Activated B cell treated with CpG ODN at 0.5 μM for 24 hours (primary cell): ENCODE data around the gene PARL. TPM values are rescaled to one million over a fixed set of nuclear protein-coding genes. Genes with fewer than 3 reads are reported as not detected.

ENCODE experiments used
- ATAC-seq: fragments of 200-7000 bp; cut with Tn5 transposase; one replicate; pipeline ENCODE4 v1.10.0; 2021; ENCODE audit warnings: low read depth, mild to moderate bottlenecking, moderate library complexity
- CTCF ChIA-PET: fragments of 350-600 bp; sonication (Branson Sonifier 250); formaldehyde crosslinking; loops from one replicate; lab custom pipeline; 2021; ENCODE audit warnings: antibody characterized with exemption; lab: Charles Lee
- POLR2A ChIA-PET: fragments of 350-600 bp; sonication (Branson Sonifier 250); formaldehyde crosslinking; loops from one replicate; lab custom pipeline; 2021; ENCODE audit warnings: antibody characterized with exemption; lab: Charles Lee
- DNase-seq: peaks from one replicate; pipeline ENCODE4 v3.0.0; 2022
- H3K27ac Mint-ChIP-seq: one replicate; pipeline ENCODE4 v1.8.0; 2020; ENCODE audit warnings: mixed read lengths
- H3K27me3 Mint-ChIP-seq: one replicate; pipeline ENCODE4 v1.8.0; 2021; ENCODE audit warnings: mixed read lengths
- H3K36me3 Mint-ChIP-seq: one replicate; pipeline ENCODE4 v1.8.0; 2021; ENCODE audit warnings: low read depth, mixed read lengths
- H3K4me1 Mint-ChIP-seq: one replicate; pipeline ENCODE4 v1.8.0; 2021; ENCODE audit warnings: mixed read lengths
- H3K4me3 Mint-ChIP-seq: one replicate; pipeline ENCODE4 v1.8.0; 2020; ENCODE audit warnings: mild to moderate bottlenecking, mixed read lengths
- H3K9me3 Mint-ChIP-seq: one replicate; pipeline ENCODE4 v1.8.0; 2020; ENCODE audit warnings: mixed read lengths
- CTCF ChIP-seq: fragments of 200-600 bp; IDR thresholded peaks from one replicate; pipeline ENCODE4 v1.8.0; 2022; ENCODE audit warnings: antibody characterized with exemption, mild to moderate bottlenecking
- intact Hi-C: fragments of 100-400 bp; cut with micrococcal nuclease; formaldehyde crosslinking; loops from one replicate; pipeline ENCODE4 v1.15.1; 2024
- total RNA-seq: library from RNA; stranded (reverse); gene quantifications from 2 replicates; pipeline ENCODE4 v1.2.3, GENCODE V29; 2022

Gene PARL
- total RNA-seq, 1 donor from 2014 or later: 57.6 TPM

- H3K9me3 Mint-ChIP-seq: no peaks in the 10 kb centered on the region
- H3K4me3 Mint-ChIP-seq: no peak overlapping the region
- no peak overlapping the region for H3K27ac Mint-ChIP-seq
- no peaks in the 10 kb centered on the region for H3K27me3 Mint-ChIP-seq
- DNase-seq (no peak), ATAC-seq (no peak)
- H3K4me1 Mint-ChIP-seq: no peaks in the 10 kb centered on the region
- peaks cover 72% of the 10 kb centered on the region for H3K36me3 Mint-ChIP-seq
- ChIA-PET CTCF (no interaction called here), POLR2A (no interaction called here)
- no peak for TF ChIP-seq CTCF
- intact Hi-C loops: no loop called here
Measured at GRCh38 chr3:183837894-183838293, 46.8 kb downstream of the PARL start.

- Mint-ChIP-seq H3K9me3 (no peaks in the 10 kb centered on the region), H3K4me3 (no peak overlapping the region), H3K4me1 (no peaks in the 10 kb centered on the region), H3K36me3 (peaks cover 77% of the 10 kb centered on the region), H3K27me3 (no peaks in the 10 kb centered on the region), H3K27ac (no peak overlapping the region)
- no peak for DNase-seq
- intact Hi-C loops: no loop called here
- no peak for ATAC-seq
- ChIA-PET POLR2A (no interaction called here), CTCF (no interaction called here)
- TF ChIP-seq CTCF: no peak
Measured at GRCh38 chr3:183837390-183837789, 47.3 kb downstream of the PARL start.

- Mint-ChIP-seq H3K27ac (no peak overlapping the region), H3K4me3 (no peak overlapping the region), H3K27me3 (no peaks in the 10 kb centered on the region), H3K36me3 (peaks cover 79% of the 10 kb centered on the region), H3K9me3 (no peaks in the 10 kb centered on the region), H3K4me1 (no peaks in the 10 kb centered on the region)
- no peak for TF ChIP-seq CTCF
- intact Hi-C loops: no loop called here
- ChIA-PET POLR2A (no interaction called here), CTCF (no interaction called here)
- no peak for DNase-seq
- ATAC-seq: no peak
Measured at GRCh38 chr3:183833516-183833915, 51.2 kb downstream of the PARL start.

- TF ChIP-seq CTCF: no peak
- Mint-ChIP-seq H3K27ac (no peak overlapping the region), H3K4me1 (peaks cover 5% of the 10 kb centered on the region), H3K9me3 (no peaks in the 10 kb centered on the region), H3K27me3 (no peaks in the 10 kb centered on the region), H3K4me3 (no peak overlapping the region), H3K36me3 (peaks cover 60% of the 10 kb centered on the region)
- ChIA-PET CTCF (no interaction called here), POLR2A (no interaction called here)
- DNase-seq (no peak), ATAC-seq (no peak)
- intact Hi-C loops: no loop called here
Measured at GRCh38 chr3:183830187-183830586, 54.5 kb downstream of the PARL start.

- ATAC-seq: no peak
- Mint-ChIP-seq H3K27me3 (no peaks in the 10 kb centered on the region), H3K4me1 (peaks cover 8% of the 10 kb centered on the region), H3K36me3 (peaks cover 56% of the 10 kb centered on the region), H3K9me3 (no peaks in the 10 kb centered on the region), H3K4me3 (no peak overlapping the region), H3K27ac (no peak overlapping the region)
- ChIA-PET CTCF (no interaction called here), POLR2A (no interaction called here)
- intact Hi-C loops: no loop called here
- no peak for TF ChIP-seq CTCF
- no peak for DNase-seq
Measured at GRCh38 chr3:183829466-183829865, 55.2 kb downstream of the PARL start.
